Duodenal mucosa (tissue), 2 donors: ENCODE data around the gene FBP2.
"Not testable (repeated sequence)": the region's sequence is repeated elsewhere in the genome, so short reads cannot be mapped to it uniquely, and the experiment has no call there.

Source experiments
- H3K27ac ChIP-seq: one replicate; pipeline ENCODE4 v1.7.0; 2013; ENCODE audit warnings: low read depth, low read length
- H3K27me3 ChIP-seq, 2 donors: one replicate each; pipeline ENCODE4 v1.7.0; 2013; ENCODE audit warnings: low read length in 2 of 2, control low read depth in 1 of 2; ENCODE audit not compliant: insufficient read depth in 2 of 2, control insufficient read depth in 1 of 2
- H3K36me3 ChIP-seq, 2 donors: one replicate each; pipeline ENCODE4 v1.7.0; 2013; ENCODE audit warnings: low read length in 2 of 2, control low read depth in 1 of 2; ENCODE audit not compliant: insufficient read depth in 2 of 2, control insufficient read depth in 1 of 2
- H3K4me1 ChIP-seq, 2 donors: one replicate each; pipeline ENCODE4 v1.7.0; 2013; ENCODE audit warnings: low read length in 2 of 2, control low read depth in 1 of 2; ENCODE audit not compliant: insufficient read depth in 2 of 2, control insufficient read depth in 1 of 2
- H3K4me3 ChIP-seq, 2 donors: one replicate each; pipeline ENCODE4 v1.7.0; 2013; ENCODE audit warnings: low read length in 2 of 2, low read depth in 1 of 2
- H3K9ac ChIP-seq, 2 donors: one replicate each; pipeline ENCODE4 v1.7.0; 2013; ENCODE audit warnings: low read length in 2 of 2, low read depth in 1 of 2
- H3K9me3 ChIP-seq, 2 donors: one replicate each; pipeline ENCODE4 v1.7.0; 2013; ENCODE audit warnings: low read length in 2 of 2, control low read depth in 1 of 2; ENCODE audit not compliant: control insufficient read depth in 1 of 2

FBP2 gene

GRCh38 chr9:94591046-94591545, 2.5 kb downstream of the FBP2 start:
- H3K36me3 ChIP-seq, H3K4me3 ChIP-seq, H3K27ac ChIP-seq, H3K27me3 ChIP-seq, H3K9me3 ChIP-seq, H3K9ac ChIP-seq: not testable (repeated sequence)
- peaks cover 14 to 19% of the 10 kb centered on the region in 2 donors for H3K4me1 ChIP-seq

GRCh38 chr9:94588681-94589080, 4.9 kb downstream of the FBP2 start:
- no peak overlapping the region for H3K27ac ChIP-seq
- H3K9ac ChIP-seq = no peak overlapping the region
- H3K9me3 ChIP-seq = no peaks in the 10 kb centered on the region
- no peaks in the 10 kb centered on the region for H3K36me3 ChIP-seq
- peaks cover 11% of the 10 kb centered on the region in 2 donors for H3K4me1 ChIP-seq
- no peaks in the 10 kb centered on the region for H3K27me3 ChIP-seq
- no peak overlapping the region for H3K4me3 ChIP-seq

GRCh38 chr9:94586814-94587213, 6.8 kb downstream of the FBP2 start:
- Histone ChIP-seq H3K27ac (no peak overlapping the region), H3K4me1 (no peaks in the 10 kb centered on the region), H3K36me3 (no peaks in the 10 kb centered on the region), H3K4me3 (no peak overlapping the region), H3K27me3 (no peaks in the 10 kb centered on the region), H3K9me3 (no peaks in the 10 kb centered on the region), H3K9ac (no peak overlapping the region)

DNA sequence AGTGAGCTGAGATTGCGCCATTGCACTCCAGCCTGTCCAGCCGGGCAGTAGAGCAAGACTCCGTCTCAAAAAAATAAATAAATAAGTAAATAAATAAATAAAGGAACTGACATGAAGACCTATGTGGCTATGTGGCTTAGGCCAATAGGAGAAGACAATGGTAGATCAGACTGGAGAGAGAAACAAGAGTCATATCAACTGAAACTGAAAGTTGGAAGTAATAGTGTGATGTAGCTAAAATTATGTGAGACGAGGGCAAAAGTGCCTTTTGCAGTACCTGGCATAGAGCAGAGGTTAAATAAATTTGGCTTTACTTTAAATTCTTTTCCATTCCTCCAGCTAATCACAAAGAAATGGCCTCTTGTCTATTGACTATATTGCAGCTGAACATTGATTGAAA, 7.3 kb downstream of the FBP2 start:
- H3K27me3 ChIP-seq = no peaks in the 10 kb centered on the region
- H3K9me3 ChIP-seq = no peaks in the 10 kb centered on the region
- no peak overlapping the region for H3K4me3 ChIP-seq
- H3K27ac ChIP-seq = no peak overlapping the region
- no peaks in the 10 kb centered on the region for H3K36me3 ChIP-seq
- H3K9ac ChIP-seq = no peak overlapping the region
- peaks cover 0 to under 1% of the 10 kb centered on the region in 2 donors for H3K4me1 ChIP-seq

DNA sequence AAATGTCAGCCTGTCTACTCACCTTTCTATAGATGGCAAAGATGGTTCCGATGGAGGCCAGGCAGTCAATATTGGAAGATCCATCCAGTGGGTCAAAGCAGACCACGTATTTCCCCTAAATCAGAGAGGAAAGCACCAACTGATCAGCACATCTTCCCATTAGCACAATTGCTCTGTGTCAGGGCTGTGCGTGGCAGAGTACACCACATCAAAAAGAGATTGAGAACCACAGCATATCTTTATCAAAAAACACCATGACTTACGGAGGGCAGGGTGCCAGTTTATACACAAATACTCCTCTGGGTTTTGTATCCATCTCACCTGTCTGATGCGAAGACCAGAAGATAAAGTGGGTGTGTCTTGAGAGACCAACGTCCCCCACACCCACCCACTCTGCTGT, 9.1 kb downstream of the FBP2 start:
- no peaks in the 10 kb centered on the region for H3K27me3 ChIP-seq
- H3K27ac ChIP-seq = no peak overlapping the region
- H3K4me3 ChIP-seq = no peak overlapping the region
- peaks cover 0 to 7% of the 10 kb centered on the region in 2 donors for H3K4me1 ChIP-seq
- H3K36me3 ChIP-seq = no peaks in the 10 kb centered on the region
- H3K9me3 ChIP-seq = no peaks in the 10 kb centered on the region
- H3K9ac ChIP-seq = no peak overlapping the region

DNA sequence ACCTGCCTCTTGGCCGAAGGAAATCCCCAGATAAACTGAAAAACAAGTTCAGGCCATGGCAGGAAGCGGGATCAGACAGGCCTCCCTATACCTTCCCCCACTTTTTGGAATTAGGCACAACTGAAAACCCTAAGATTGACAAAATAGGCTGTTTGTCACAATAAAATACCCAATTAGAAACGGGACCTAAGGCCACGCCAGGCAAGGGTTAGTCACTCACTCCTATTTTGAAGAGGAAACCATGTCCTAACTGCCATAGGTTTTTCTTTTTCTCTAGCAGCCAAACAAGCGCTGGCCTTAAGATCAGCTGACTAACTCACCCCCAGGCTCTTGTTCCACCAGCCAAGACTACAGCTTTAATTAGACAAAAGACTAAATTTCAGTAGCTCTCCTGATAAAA, 11.9 kb downstream of the FBP2 start:
- H3K27ac ChIP-seq = no peak overlapping the region
- H3K36me3 ChIP-seq = no peaks in the 10 kb centered on the region
- H3K9me3 ChIP-seq = no peaks in the 10 kb centered on the region
- H3K9ac ChIP-seq = no peak overlapping the region
- no peaks in the 10 kb centered on the region for H3K27me3 ChIP-seq
- no peak overlapping the region for H3K4me3 ChIP-seq
- H3K4me1 ChIP-seq = peaks cover 10 to 14% of the 10 kb centered on the region in 2 donors

DNA sequence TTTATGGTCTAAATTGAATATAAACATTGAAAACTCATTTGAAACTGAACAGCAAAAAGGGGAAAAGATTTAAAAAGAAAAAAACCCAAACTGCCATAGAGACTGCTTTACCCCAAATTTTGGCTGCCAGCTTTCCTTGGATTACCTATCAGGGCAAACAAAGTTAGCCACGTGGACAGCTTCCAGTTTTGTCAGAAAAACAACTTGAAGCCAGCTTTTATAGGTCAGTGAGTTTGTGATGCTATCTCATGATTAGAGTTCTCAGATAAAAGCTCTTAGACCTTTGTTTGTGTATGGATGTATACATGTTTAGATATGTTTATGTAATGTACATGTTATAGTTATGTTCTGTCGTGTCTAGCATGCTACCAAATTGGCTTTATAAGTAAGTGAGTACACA, 16.1 kb downstream of the FBP2 start:
- Histone ChIP-seq H3K27me3 (no peaks in the 10 kb centered on the region), H3K9ac (no peak overlapping the region), H3K4me3 (no peak overlapping the region), H3K27ac (no peak overlapping the region), H3K9me3 (no peaks in the 10 kb centered on the region), H3K4me1 (peaks cover 12 to 14% of the 10 kb centered on the region in 2 donors), H3K36me3 (no peaks in the 10 kb centered on the region)

- Histone ChIP-seq H3K9me3 (no peaks in the 10 kb centered on the region), H3K36me3 (no peaks in the 10 kb centered on the region), H3K4me3 (no peak overlapping the region), H3K27ac (no peak overlapping the region), H3K27me3 (no peaks in the 10 kb centered on the region), H3K4me1 (peaks cover 12 to 14% of the 10 kb centered on the region in 2 donors), H3K9ac (no peak overlapping the region)
Observed at GRCh38 chr9:94577036-94577435, 16.6 kb downstream of the FBP2 start.

- Histone ChIP-seq H3K9ac (no peak overlapping the region), H3K36me3 (no peaks in the 10 kb centered on the region), H3K27me3 (no peaks in the 10 kb centered on the region), H3K27ac (no peak overlapping the region), H3K4me1 (peaks cover 12% of the 10 kb centered on the region in 2 donors), H3K4me3 (no peak overlapping the region), H3K9me3 (no peaks in the 10 kb centered on the region)
Observed at GRCh38 chr9:94576131-94576530, 17.5 kb downstream of the FBP2 start.

- Histone ChIP-seq H3K4me3 (no peak overlapping the region), H3K9me3 (no peaks in the 10 kb centered on the region), H3K9ac (no peak overlapping the region), H3K27me3 (no peaks in the 10 kb centered on the region), H3K4me1 (no peaks in the 10 kb centered on the region), H3K27ac (no peak overlapping the region), H3K36me3 (no peaks in the 10 kb centered on the region)
Observed at GRCh38 chr9:94568972-94569712, 24.5 kb downstream of the FBP2 start.
